Stomach (tissue), 4 donors: ENCODE results near the gene IQCB1.

Experiments used
- CTCF ChIP-seq, 7 experiments: fragments of 450-650 bp in 4 of 7; fragments of 200-600 bp in 3 of 7; sonication (generic) in 3 of 7; IDR thresholded peaks; one replicate each; pipeline ENCODE4 v1.5.1; 2016 to 2019; ENCODE audit warnings: antibody characterized with exemption in 7 of 7, control low read depth in 2 of 7, mild to moderate bottlenecking in 1 of 7
- EP300 ChIP-seq: sonication (generic); formaldehyde crosslinking; IDR thresholded peaks from one replicate; pipeline ENCODE4 v1.6.1; 2017; ENCODE audit warnings: antibody characterized with exemption
- POLR2A ChIP-seq, 4 donors: fragments of 450-650 bp; IDR thresholded peaks; one replicate each; pipeline ENCODE4 v1.6.1; 2016; ENCODE audit warnings: antibody characterized with exemption in 4 of 4, control low read depth in 2 of 4, mild to moderate bottlenecking in 1 of 4, moderate library complexity in 1 of 4
- POLR2AphosphoS5 ChIP-seq, 3 donors: sonication (generic); formaldehyde crosslinking; IDR thresholded peaks; one replicate each; pipeline ENCODE4 v1.6.1; 2016; ENCODE audit warnings: antibody characterized with exemption in 3 of 3

GRCh38 chr3:121809249-121809648 lies 25.6 kb downstream of the IQCB1 start:
- no peak for TF ChIP-seq CTCF (IDR thresholded peaks at IDR 0.05)
- TF ChIP-seq POLR2A (IDR thresholded peaks at IDR 0.05) = no peak
- no peak for TF ChIP-seq POLR2AphosphoS5 (IDR thresholded peaks at IDR 0.05)
- TF ChIP-seq EP300 = no peak
